ENCODE measurements around the gene INSYN2A.

Gene INSYN2A

DNA sequence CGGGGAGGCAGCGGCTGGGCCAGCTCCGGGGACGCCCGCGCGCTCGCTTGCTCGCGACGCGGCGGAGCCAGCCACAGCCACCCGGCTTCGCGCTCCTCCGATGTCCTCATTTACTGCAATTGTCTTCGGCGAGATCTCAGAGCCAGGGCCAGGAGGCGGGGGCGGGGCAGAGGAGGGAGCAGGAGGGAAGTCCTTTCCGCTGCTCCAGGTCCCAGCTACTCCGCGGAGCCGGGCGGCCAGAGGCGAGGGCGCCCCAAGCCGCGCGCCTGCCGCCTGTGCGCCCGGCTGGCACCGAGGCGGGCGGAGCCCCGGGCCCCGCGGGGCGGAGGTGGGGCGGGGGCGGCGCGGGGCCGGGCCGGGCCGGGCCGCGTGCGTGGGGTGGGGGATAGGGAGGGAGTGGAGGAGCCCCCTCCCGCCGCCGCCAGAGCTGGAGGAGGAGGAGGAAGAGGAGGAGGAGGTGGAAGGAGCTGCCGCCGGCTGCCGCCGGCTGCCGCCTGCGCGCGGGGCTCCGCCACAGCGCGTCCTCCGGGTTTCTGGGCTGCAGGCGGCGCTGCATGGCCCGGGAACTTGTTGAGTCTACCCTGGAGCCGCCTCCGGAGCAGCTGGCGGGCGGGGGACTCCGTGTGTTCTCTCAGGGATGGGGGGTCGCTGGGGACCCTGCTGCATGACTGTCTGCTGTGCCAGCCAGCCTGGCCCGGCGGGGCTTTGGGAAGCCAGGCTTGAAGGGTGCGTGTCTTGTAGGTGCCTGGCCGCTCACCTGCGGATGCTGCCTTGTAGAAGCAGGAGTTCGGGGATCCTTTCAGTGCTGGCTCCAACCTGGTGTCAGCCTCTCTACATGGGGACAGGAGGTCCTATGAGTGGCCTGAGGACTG, at the start of gene INSYN2A:
INSYN2A (minus strand) TSS at position 310 of the 872 bp plus-strand sequence. CDS start 20,196 bp downstream, outside the sequence.
- DNase-seq: peak in 1 of 2 experiments; percentile 31

DNA sequence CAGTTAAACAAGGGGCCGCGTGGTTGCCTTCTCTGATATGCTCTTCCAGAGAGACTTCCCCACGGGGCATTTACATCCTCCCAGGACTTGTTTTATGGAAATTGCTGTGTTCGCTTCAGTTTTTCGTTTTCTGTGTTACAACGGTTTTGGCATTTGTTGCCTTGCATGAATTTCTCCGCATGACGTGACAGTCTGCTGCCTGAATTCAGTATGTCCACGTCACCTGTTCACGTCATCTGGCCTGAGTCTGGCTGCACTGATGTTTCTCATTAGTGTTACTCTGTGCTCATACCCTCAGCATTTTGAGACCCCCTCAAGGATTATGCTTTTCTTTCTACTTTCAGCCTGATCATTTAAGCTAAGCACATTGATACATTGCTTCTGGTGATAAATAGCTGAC, 49.1 kb upstream of the INSYN2A start:
- no peak for DNase-seq

DNA sequence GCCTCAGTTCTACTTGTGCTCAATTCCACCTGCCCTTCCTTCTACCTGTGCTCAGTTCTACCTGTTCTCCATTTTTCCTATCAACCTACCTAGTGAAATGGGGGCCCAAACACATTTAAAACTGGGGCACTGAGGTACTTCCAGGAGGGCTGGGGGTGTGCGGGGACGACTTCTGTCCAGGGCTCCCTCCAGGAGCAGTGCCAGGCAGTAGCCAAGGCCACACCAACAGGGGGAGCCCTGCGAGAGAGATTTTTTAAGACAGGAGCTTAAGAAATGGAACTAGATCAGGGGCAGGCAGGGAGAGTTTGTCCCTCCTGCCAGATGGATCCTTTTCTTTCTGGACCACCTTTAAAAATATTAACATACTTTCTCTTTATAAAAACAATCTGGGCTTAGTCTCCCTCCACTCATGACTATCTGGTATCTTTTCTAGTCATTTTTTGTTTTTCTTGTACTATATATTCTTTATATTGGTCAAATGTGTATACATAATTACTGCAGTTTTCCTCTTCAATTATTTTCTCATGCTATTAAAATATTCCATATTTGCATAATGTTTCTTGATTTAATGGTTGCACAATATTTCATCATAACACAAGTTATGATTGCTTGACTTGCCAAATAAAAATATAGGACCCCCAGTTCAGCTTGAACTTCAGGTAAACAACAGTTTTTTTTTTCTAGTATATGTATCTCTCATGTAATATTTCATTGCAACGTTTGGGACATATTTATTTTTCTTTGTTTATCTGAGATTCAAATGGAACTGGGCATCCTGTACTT, 47.3 kb upstream of the INSYN2A start:
- peak in 1 of 2 experiments; percentile 23 for DNase-seq

- no peak for DNase-seq
These were observed 46.5 kb upstream of the INSYN2A start for GRCh38 chr10:127242914-127243313.

- DNase-seq: no peak
These were observed 39.9 kb upstream of the INSYN2A start for GRCh38 chr10:127236266-127236665.

- no peak for DNase-seq
These were observed 38.0 kb upstream of the INSYN2A start for GRCh38 chr10:127234306-127234800.

- DNase-seq: no peak
These were observed 31.9 kb upstream of the INSYN2A start for GRCh38 chr10:127228195-127228787.

DNA sequence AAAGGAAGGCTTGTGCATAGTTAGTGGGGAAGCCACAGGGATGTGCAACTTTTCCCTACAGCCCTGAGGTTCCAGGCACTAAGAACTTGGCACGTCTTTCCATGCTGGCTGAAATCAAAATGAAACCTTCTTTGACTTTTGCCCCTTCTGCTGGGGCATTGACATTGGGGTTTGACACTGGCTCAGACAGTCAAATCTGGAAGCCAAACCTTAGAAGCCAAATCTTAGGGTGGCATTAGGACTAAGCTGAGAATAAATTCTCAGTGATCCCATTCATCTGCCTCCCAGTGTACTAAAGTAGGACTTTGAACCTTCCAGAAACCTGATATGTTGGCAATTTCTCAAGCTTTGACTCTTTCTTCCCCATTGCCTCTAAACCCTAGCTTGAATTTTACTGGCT, 31.3 kb upstream of the INSYN2A start:
- DNase-seq: no peak

- no peak for DNase-seq
These were observed 30.6 kb upstream of the INSYN2A start for GRCh38 chr10:127227027-127227426.

DNA sequence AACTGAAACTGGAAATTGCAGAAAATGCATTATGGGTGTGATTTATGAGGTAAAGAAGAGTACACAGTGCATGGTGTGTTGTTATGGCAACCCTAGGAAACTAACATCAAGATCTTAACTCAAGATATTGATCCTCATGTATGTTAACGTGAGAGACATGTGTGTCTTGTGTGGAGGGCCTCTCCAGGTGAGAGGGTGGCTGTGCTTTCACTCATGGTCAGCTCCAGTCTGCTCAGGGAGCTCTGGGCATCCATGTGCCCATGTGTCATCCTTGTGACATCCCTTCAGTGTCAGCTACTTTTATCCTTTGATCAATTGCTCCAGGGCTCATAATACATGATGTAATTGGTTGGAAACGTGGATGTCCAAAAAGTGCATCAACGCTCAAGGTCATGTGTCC, 24.9 kb upstream of the INSYN2A start:
- DNase-seq: no peak

- no peak for DNase-seq
These were observed 22.3 kb upstream of the INSYN2A start for GRCh38 chr10:127218658-127219057.

GRCh38 chr10:127216786-127217185, 20.4 kb upstream of the INSYN2A start:
- DNase-seq: no peak

- DNase-seq: no peak
These were observed 19.9 kb upstream of the INSYN2A start for GRCh38 chr10:127216274-127216673.

- DNase-seq: no peak
These were observed 19.5 kb upstream of the INSYN2A start for GRCh38 chr10:127215866-127216265.

DNA sequence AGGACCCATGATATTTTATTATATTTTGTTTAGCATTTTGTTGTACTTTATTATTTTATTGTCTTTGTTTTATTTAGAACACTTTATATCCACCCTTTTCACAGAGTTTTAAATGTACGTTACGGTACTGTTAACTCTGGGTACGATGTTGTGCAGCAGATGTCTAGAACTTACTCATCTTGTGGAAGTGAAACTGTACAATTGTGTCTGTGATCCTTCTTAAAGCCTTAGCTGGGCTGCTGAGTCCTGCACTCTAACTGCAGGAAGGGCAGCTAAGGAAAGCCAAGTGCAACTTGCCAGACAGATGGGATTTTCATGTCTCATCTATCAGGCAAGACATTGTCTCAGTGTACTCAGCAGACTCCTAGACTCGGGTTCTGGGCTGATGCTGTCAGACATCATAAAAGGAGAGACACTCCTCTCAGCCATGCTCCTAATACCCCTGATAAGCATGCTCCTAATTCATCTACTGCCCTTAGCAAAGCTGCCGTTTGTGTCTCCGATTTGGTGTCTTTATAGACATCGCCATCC, 14.6 kb upstream of the INSYN2A start:
- no peak for DNase-seq

GRCh38 chr10:127207081-127207480, 10.7 kb upstream of the INSYN2A start:
- DNase-seq: no peak

- DNase-seq: no peak
These were observed 6.7 kb upstream of the INSYN2A start for GRCh38 chr10:127203067-127203466.

DNA sequence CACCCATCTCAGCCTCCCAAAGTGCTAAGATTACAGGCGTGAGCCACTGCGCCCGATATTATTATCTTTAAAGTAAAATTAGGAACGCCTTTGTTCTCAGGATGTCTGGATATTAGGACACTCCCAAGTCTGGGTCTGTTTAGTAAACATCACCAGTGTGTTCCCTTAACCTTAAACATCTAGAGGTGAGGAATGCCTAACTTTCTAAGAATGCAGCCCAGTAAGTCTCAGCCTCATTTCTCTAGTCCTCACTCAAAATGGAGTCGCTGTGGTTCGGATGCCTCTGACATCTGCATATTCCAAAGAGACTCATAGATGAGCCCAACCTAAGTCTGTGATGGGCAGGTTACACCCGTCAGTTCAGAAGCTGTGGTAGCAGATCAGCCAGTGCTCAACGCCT, 4.3 kb upstream of the INSYN2A start:
- no peak for DNase-seq

GRCh38 chr10:127198721-127199120, 2.3 kb upstream of the INSYN2A start:
- DNase-seq: no peak

DNA sequence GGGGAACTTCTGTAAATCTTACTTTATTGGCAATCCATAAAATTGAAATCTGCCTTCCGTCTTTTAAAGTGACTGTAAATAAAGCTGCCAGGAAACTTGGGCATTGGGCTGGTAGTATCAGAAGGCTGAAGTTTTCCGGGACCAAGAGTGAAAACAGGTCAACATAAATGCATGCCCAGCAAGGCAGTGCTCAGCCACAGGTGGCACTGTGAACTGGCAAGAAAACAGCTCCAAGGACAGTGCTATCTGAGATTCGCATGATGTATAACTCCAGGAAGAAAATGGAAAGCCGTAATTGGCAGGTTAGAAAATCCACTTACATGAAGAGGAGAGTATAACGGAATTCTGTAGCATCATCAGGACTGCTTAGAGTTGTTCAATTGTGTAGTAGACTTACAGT, 1.9 kb upstream of the INSYN2A start:
- DNase-seq: no peak

- no peak for DNase-seq
These were observed 702 bp upstream of the INSYN2A start for GRCh38 chr10:127197154-127197432.

DNA sequence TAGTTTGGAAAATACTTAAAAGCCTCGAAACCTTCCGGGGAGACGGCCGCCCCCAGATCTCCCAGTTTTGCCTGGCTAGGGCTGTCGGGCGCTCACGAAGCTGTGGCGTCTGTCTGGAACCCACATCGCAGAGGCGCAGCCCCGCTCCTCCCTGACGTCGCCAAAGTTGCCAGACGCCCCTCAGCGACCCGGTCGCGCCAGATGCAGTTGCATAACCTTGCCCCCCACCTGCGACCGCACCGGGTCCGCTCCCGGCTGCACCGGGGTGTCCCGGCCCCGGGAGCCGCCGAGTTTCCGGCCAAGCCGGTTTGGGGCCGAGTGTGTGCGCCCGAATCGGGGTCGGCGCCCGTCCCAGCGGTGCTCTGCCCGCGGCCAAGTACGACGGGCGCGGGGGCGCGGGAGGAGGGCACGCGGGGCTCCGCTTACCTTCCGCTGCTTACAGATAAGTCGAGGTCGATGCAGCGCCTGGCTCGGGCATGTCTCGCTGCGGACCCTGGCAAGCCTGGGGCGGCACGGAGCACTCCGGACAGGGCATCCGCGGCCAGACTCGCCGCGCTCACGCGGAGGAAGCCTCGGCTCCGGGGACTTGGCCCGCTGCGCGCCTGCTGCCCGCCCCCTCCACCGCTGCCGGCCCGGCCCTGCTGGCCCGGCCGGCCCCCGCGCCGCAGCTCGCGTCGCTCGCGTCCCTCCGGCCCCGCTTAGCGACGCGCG, 665 bp downstream of the INSYN2A start:
- DNase-seq: no peak

- no peak for DNase-seq
These were observed 1.3 kb downstream of the INSYN2A start for GRCh38 chr10:127195041-127195506.

Measured in NCI-H1930 (cell line).